Fibroblast of gingiva (primary cell): ENCODE measurements around the gene GRAMD4.
A peak's percentile ranks its signal among the peaks of the same experiment; 100 is the strongest.

Experiments
- DNase-seq: peaks from one replicate; pipeline ENCODE4 v3.0.0-alpha.2; 2011; ENCODE audit warnings: low read depth

GRAMD4 gene

GRCh38 chr22:46723882-46724281 is 103.7 kb downstream of the GRAMD4 start:
- no peak for DNase-seq

DNA sequence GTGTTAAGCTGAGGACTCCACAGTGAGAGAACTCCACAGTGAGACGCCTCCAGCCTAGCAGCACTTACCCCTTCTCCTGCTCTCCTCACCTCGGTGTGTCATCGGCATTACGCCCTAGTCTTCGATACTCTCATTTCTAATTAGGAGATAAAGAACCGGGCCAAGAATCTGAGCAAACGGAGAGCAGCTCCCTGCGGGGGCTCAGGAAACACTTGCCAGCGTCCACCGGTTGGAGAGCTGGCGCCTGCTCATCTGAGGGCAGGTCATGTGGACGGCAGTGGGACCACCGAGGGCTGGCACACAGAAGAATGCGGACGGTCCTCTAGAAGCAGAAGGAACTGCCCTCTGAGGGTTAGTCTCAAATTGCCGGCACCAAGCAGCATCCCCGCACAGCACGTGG is 104.9 kb downstream of the GRAMD4 start:
- no peak for DNase-seq

DNA sequence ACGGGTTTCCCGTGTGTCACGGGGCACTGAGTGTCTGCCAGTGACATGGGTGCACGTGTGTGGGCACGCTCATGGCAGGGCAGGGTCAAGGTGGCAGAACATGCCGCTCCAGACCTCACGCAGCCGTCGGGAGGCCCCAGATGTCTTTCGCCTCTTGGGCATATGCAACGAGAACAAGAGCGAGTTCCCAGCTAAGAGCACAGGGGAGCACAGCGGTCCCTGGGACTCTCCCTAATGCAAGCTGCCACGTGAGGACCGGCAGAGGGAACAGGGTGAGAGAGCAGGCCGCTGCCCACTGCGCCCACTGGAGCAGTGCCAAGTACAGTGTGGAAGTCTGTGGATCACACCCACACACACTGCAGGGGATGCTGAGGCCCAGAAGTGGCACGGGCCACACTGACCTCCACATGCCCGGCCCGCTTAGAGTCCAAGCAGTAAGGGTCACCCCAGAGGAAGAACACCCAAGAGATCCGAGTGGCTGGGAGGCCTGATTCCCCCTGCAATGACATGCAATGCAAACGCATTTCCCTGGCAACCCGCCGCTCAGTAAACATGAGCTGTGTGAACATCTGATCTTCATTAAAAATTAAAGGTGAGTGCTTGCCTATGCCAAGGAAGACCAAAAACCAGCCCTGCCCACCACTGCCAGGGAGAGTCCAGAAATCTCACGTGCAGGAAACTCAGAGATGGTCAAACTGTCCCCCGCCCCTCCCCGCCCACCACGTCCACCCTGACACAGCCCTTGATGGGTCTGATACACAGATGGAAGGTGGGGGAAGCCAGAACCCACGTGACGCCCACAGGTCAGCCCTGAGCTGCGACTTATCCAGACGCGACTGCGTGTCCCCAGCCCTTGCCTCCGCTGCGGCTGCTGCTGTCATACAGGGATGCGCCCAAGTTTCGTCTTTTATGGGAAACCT is 106.1 kb downstream of the GRAMD4 start:
- DNase-seq: peak; percentile 76

- no peak for DNase-seq
Measured at GRCh38 chr22:46726986-46727317, 106.8 kb downstream of the GRAMD4 start.

- no peak for DNase-seq
Measured at GRCh38 chr22:46727813-46728364, 107.7 kb downstream of the GRAMD4 start.

- no peak for DNase-seq
Measured at GRCh38 chr22:46728470-46728869, 108.3 kb downstream of the GRAMD4 start.
